ENCODE data around the gene TKTL1.

TKTL1 gene

DNA sequence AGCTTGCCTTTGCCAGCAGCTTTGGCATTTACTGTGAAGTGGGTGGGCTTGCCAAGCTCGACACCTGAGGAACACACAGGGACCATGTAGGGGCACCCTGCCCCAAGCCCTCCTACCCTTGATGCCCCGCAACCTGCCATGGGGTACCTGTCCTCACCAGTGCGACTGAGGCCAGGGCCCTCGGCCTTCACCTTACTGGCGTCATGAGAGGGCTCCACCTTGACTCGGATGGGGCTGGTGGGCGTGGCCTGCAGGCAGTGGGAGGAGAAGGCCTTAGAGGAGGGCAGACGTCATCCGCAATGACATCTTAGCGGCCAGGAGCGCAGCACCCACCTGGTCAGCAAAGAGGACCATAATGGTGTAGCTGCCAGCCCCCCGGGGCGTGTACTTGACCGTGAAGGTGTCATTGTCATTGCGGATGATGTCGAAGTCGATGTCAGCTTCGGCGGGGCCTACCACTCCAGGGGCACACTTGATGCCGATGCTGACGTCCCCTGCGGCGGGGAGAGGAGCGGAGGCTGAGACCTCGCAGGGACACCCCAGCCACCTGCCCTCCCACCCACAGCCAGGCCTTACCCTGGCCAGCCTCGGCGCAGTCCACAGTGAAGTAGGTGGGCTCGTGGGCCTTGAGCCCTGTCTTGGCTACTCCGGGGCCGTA is 66.6 kb downstream of the TKTL1 start:
- no peak for DNase-seq (ENCODE audit: low spot score)

DNA sequence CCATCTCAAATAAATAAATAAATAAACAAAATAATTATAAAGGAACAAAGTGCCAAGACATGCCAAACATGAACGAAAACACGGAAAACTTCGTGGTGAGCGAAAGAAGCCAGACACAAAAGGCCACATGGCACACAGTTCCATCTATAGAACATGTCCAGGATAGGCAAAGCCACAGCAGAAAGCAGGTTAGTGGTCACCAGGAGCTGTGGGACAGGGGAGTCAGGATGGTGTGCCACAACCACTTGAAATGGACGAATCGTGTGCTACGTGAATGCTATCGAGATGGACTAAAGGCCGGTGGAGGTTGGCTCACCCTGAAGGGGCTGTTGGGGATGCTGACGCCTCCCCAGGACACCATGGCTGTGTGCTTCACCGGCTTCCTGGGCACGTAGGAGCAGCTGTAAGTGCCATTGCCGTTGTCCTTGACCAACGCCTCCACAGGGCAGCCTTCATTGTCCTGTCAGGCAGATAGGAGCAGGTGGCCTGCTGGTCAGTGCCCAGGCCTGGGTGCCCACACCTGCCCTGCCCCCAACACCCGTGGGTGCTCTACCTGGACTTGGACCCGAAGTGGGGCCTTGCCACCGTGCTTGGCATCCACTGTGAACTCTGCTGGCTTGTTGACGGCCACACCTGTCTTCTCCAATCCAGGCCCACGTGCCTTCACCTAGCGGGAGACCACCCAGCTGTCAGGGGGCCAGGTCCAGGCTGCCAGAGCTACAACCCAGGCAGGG is 68.3 kb downstream of the TKTL1 start:
- no peak for DNase-seq (ENCODE audit: low spot score)

DNA sequence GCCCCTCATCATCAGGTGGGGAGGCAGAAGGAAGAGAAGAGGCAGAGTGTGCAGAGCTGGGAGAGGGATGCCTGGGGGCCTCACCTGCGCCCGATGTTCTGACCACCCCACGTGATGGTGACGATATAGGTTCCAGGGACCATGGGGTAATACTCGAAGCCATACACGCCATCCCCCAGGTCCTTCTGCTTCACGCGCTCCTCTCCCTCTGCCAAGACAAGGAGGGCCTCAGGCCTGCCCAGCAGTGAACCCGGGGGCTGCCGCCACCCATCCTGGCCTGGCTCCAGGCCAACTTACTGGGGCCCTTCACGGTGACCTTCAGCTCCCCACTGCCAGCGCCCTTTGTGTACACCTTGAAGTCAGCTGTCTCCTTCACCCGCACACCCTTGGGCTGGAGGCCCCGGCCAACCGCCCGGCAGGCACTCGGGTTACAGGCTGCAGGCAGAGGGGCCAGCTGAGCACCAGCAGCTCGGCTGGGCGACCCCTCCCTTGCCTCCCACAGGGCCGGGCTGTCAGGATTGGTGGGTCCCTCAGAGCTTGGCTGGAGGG is 69.5 kb downstream of the TKTL1 start:
- no peak for DNase-seq (ENCODE audit: low spot score)

DNA sequence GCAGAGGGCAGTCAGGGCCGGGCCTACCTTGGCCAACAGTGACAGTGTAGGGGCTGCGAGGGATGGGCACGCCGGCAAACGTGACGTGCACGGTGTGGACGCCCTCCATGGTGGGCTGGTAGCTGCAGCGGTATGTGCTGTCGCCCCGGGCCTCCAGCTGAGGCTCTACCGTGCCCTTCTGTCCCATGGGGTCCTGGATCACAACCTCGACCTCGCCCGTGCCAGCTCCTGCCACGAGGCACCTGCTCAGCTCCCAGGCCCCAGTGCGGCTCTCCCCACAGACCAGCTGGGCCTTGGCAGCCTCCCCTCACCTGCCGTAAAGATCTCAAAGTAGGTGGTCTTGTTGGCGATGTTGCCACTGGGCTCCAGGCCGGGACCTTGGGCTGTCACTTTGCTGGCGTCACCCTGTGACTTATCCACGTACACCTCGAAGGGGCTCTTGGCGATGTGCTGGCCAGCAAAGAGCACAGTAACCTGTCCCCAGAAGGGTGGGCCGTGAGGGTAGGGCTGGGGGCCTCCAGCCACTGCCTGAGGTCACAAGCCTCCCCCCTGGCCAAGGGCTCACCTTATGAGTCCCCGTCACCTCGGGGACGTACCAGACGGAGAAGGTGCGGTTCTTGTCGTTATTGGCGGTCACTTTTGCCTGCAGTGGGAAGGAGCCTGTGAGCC is 70.5 kb downstream of the TKTL1 start:
- DNase-seq (ENCODE audit: low spot score) = no peak

DNA sequence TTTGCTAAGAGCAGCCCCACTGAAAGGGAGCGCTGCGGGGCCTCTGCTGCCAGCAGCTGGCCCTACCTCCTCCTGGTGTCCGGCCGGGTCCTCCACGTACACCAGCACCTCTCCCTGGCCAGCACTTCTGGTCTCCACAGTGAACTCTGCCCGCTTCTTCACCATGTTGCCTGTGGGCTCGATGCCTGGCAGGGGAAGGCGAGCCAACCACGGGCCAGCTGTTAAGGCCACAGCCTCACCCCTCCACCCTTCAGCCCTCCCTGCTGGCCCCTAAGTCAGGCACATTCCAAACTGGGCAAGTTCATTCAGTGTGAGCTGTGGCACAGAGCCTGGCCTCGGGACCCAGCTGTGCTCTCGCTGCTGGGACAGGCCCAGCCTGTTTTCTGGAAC is 71.1 kb downstream of the TKTL1 start:
- peak; percentile 59 for DNase-seq (ENCODE audit: low spot score)

DNA sequence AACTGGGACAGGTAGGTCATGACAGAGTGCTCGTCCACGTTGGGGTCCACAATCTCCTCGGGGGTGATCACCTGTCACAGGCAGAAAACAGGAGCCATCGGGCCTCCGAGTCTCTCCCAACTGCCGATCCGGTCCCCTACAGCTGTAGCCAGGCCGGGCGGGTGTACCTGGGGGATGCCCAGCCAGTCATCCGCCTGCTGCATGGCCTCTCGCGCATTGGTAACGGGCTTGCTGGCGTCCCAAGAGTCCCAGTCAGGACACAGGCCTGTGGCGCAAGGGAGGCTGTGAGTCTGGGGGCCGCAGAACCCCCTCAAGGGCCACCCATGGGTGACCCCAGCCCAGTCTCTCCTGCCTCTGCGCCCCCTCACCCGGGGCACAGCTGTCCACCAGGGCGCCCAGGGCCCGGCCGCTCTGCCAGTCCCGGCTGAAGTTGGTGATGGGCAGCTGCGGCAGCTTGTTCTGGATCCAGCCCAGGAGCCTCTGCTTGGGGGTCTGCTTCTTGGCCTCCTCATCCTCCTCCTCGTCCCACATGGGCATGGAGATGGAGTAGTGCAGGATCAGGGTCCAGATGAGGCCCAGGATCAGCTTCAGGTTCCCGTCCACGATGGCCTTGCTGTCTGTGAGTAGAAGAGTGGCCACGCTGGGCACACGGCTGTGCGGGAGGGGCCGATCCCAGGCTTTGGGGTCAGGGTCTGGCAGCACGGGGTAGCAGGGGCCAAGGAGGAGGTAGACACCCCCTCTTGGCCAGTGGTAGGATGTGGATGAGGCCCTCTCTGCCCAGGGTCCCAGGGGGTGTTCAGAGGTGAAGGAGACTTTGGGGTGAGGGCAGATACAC is 72.1 kb downstream of the TKTL1 start:
- no peak for DNase-seq (ENCODE audit: low spot score)

DNA sequence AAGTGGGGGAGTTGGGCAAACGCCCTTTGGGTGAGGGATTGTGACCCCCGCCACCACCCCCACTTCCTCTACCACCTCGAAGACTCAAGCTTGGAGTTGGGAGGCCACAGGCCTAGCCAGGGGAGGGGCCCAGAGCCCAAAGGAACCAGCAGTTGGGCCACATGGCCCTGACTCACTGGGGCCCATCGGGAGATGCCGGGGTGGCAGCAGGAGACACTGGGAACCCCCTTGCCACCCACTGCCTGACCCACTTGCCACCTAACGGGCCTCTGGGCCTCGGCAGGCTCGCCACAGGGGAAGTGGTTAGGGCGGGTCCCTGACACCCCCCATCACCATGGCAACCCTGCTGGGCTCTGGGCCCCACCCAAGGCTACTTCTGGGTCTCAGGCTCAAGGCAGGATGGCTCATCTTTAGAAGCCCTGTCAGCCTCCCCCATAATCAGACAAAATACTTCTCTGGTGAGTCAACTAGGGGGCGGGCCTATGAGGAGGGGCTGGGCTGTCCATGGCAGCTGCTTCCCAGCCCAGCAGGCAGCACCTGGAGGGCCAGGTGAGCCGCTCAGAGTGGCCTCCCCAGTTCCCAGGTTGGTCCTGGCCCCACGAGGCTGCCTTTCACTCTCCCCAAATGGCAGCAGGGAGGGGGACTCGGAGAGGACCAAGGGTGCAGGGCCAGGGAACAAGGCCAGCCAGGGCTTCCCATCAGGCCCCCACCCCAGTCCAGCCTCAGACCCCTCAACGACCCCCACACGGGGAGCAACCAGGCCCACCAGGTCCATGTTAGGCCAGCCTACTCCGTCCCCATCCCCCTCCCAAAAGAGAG is 73.2 kb downstream of the TKTL1 start:
- no peak for DNase-seq (ENCODE audit: low spot score)

DNA sequence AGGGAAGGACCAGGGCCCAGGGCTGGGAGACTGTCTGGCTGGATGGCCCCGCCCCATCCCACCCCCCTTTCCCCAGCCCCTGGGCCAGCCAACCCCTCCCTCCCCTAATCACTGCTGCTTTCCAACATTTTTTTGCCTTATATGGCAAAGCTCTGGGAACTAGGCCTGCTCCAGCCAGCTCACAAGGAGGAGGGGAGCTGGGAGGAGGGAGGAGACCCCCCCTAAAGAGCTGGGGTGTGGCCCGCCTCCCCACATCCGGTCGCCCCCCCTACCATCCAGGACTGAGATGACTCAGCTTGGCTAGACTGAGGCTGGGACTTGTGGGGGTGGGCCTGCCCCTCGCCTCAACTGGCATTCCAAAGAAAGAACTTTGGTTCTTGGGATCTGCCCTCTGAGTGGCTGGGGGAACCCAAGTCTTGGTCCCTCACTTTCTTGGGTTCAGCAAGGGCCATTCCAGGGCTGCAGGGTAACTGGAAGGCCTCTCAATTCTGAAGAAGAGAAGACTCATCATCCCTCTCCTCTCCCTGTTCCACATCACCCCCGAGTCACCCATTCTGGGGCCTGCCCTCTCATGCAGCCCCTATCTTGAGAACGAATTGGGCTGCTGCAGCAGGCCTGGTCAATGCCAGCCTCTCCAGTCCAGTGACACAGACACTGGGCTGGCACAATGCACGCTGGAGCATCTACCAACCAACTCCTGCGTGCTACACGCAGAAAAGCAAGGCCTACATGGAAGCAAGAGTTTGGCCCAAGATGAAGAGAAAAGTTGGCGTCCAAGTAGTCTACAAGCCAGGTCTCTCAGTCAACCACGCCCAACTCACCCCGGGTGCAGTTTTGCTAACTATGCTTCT is 74.1 kb downstream of the TKTL1 start:
- DNase-seq (ENCODE audit: low spot score) = peak; percentile 49

DNA sequence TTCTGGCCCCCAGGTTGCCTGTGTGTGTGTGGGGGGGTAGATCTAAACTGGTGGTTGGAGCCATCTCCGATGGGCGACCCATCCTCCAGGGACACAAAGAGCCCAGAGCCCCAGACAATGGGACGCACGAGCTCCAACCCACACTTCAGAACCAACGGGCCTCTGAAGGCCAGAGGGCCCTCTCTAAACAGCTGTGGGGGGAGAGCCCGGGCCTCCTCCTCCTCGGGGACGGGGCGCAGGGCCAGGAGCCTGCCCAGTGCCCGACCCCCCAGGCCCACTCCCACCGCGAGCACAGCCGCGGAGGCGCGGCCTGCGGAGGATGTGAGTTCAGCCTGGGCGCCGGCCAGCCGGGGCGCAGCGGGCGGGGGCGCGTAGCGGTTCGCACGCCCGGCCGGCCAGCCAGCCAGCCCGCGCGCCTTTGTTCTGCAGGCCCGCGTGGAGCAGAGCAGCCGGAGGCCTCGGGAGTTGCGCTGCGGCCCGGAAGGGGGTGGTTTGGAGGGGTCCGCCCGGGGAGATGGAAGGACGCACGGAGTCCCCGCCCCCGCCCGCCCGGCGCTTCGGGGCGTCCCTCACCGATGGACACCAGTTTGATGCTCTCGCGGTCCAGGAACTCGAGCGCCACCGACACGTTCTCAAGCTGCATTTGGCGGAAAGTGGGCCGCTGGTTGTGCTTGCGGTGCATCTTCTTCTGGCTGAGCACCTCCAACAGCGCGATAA is 74.9 kb downstream of the TKTL1 start:
- DNase-seq (ENCODE audit: low spot score) = no peak

DNA sequence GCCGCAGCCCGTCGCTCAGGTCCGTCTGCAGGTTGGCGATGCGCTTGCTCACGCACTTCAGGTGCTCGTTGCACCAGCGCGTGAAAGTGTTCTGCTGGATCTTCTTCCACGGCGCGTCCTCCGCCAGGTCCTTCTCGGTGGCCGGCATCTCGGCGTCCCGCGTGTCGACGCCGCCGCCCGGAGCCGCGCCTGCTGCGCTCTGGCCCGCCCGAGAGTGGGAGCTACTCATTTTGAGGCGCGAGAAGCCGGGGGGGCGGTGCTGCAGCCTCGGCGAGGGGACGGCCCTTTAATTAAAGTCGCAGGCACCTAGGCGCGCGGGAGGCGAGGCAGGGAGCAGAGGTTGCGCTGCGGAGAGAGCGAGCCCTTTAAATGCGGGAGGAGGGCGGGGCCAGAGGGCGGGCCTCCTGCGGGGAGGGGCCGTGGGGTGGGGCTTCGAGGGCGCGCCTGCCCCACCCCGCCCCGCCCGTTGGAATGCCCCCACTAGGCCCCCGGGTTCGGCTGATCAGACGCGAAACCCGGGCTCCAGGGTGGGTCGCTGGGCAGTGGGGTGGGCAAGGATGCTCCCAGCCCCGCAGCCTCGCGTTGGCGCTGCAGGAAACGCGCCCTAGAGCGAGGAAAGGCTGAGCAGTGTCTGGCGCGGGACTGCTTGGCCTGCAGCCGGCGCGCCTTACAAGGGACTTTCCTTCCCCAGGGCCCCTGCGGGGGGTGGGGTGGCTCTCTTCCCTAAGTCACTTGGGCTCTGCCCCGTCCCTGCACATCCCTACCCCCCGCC is 75.6 kb downstream of the TKTL1 start:
- DNase-seq (ENCODE audit: low spot score) = peak; percentile 94

DNA sequence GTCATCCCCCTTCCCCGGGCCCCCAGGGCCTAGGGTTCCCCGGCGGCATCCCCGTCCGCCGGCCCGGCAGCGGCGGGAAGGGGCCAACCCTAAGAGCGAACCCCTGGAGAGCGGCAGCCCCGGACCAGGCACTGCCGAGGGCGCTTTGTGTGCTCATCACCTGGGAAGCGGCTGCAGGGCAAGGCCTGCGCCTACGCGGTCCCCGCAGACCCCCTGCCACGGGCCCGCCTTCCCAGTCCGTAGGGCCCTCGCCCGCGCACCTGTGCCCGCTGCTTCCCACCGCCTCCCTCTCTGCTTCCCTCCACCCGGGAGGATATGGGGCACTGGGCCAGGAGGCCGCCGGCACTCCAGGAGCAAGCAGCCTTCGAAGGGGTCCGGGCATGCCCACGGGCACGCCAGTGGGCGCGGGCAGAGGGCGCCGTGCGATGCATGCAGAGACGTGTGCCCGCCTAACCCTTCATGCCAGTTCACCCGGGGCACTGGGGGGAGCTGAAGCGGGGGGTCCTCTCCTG is 76.2 kb downstream of the TKTL1 start:
- DNase-seq (ENCODE audit: low spot score) = no peak

DNA sequence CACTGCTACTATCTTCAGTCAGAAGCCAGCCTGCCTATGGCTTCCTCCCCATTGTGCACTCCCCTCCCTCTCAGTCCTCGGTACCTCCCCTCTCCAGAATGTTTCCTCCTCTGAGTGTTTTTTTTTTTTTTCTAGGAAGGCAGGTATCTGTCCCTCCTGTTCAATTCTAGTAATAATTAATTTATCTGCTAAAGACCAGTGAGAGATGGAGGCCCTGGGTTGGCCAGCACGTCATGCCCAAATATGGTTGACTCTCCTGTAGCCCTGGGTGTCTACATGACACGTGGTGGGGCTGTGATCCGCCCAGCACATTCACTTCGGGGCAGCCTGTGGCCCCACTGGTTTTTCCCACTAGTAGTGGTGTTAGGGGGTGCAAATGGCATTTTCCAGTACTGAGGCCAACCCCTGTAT is 77.0 kb downstream of the TKTL1 start:
- DNase-seq (ENCODE audit: low spot score) = no peak

DNA sequence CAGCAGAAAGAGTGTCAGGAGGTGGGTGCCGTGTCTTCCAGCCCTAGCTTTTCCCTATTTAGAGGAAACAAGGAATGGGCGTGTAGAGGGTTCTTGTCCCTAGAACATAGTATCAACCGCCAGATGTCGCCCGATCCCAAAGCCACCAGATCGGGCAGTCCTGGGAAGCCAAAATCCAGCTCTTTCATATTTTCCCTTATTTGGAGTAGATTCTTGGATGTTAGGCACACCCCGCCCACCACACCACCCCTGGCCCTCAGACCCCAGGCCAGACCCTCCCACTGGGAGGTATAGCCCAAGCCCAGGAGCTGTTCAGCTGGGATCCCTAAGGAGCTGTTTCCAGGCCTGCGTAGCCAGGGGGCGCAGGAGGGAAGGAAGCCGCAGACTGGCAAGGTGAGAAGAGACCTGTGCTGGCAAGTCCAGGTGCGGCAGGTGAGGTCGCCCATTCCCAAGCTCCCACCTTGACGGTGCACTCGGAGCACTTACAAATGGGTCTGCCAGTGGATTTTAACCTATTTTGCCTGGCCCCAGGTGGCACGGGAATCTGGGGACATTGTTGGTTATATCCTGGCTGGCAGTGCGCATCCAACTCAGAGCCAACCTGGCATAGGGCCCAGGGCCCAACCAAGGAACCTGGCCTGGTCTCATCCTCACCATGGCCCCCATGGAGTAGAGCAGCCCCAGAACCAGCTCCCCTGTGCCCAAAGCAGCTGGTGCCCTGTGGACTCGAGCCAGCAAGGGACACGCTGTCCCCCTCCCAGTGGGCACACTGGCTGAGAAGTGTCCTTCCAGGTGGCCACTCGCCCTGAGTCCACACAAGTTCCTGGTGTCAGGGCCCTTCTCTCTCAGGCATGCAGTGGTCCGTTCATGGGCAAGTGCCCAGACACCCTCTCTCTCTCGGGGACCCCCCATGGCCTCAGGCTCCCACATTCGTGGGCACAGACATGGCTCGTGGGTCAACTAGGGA is 78.0 kb downstream of the TKTL1 start:
- DNase-seq (ENCODE audit: low spot score) = peak; percentile 69

DNA sequence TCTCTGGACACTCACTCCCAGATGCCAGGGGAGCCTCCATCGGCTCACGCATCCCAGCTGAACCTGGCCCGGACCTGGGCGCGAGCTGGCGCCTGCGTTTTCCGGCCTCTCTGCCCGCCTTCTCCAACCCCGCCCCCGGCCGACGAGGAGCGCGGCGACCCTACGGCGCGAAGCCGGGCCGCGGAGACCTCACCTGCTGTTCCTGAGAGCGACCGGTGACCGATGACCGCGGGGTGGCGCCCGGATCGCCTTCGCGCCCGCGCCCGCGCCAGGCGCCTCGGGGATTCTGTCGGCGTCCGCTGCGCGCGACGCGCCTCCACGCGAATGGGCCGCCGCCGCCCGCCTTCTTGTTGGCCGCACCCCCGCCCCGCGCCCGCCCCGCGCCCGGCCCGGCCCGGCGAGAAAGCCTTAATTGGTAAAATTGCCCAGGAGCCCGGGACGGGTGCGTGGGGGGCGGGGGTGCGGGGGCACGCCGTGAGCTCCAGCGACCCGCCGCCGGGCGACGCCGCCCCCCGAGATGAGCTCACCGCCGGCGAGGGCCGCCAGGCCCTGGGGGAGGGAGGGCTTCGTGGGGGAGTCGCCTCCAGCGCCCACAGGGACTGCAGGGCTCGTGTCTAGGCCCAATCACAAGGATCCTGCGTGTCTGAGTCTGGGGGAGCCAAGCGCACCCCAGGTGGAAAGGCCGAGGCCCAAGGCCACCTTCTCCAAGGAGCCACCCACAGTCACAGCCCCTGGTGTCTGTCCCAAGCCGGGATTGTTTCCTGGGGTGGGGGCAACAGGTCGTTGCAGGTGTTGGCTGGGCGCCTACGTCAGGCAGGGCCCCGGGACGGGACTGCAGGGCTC is 78.9 kb downstream of the TKTL1 start, which contains the start of gene FLNA:
TSS of gene FLNA (minus strand) at position 322 of the 843 bp plus-strand sequence. CDS start 3,389 bp downstream, outside the sequence.
- no peak for DNase-seq (ENCODE audit: low spot score)

DNA sequence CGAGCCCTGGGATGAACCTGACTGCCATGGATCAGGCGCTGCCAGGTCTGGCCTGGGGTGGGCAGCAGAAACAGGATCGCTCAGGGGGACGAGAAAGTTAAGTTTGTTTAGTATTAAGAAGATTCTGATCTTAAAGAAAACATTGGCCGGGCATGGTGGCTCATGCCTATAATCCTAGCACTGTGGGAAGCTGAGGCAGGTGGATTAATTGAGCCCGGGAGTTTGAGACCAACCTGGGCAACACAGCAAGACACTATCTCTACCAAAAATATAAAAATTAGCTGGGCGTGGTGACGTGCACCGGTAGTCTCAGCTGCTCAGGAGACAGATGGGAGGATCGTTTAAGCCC is 79.5 kb downstream of the TKTL1 start:
- DNase-seq (ENCODE audit: low spot score) = no peak

DNA sequence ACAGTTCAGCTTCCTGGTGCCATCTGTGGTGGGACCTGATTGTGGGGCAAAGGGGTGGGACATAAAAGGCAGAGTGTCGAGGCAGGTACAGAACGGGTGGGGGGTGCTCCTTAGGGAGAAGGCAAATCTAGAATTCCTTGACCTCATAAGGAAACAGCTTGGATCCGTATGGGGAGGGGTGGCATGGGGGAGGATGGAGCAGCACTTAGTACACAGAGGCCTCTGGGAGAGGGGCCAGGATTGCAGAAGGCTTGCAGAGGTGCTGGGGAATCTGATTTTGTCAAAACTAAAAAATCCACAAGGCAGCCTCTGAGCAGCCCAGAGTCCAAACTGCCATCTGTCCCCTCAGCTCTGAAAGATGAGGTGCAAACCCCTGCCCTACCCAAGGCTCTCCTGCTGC is 81.2 kb downstream of the TKTL1 start:
- DNase-seq (ENCODE audit: low spot score) = no peak
